ENCODE data around the gene GTF3C4. TPM values are rescaled to one million over a fixed set of nuclear protein-coding genes. Genes with fewer than 3 reads are reported as not detected.
A peak's percentile ranks its signal among the peaks of the same experiment; 100 is the strongest.

GTF3C4 gene
- total RNA-seq, 2 donors from 2014 or later = 28.5 to 29.3 TPM

- WGBS, 2 experiments (ENCODE audit: insufficient coverage in 1 of 2, insufficient read length in 1 of 2) = 95 to 96% methylated on average over 4 to 5 of the region's 5 CpGs
- peaks cover 87% of the 10 kb centered on the region for H3K36me3 ChIP-seq (ENCODE audit: control insufficient read depth, insufficient read depth, low read length)
- H3K27ac Mint-ChIP-seq = peak overlapping the region; percentile 63
- no peak overlapping the region for H3K27ac ChIP-seq (ENCODE audit: low read depth, low read length)
- no peaks in the 10 kb centered on the region for H3K4me1 ChIP-seq (ENCODE audit: control insufficient read depth, insufficient read depth, low read length)
- DNase-seq = no peak
- H3K4me3 ChIP-seq (ENCODE audit: low read length) = no peak overlapping the region
- H3K9me3 ChIP-seq (ENCODE audit: control insufficient read depth, low read length) = no peaks in the 10 kb centered on the region
- H3K9me3 Mint-ChIP-seq = no peaks in the 10 kb centered on the region
- H3K36me3 Mint-ChIP-seq (ENCODE audit: low read depth) = peaks cover 70% of the 10 kb centered on the region
- H3K9ac ChIP-seq (ENCODE audit: extremely low read depth, low read length, poor library complexity, severe bottlenecking) = no peak overlapping the region
- no peak overlapping the region for H3K4me3 Mint-ChIP-seq
- no peaks in the 10 kb centered on the region for H3K27me3 Mint-ChIP-seq (ENCODE audit: insufficient read depth)
- TF ChIP-seq, protein P1, sequence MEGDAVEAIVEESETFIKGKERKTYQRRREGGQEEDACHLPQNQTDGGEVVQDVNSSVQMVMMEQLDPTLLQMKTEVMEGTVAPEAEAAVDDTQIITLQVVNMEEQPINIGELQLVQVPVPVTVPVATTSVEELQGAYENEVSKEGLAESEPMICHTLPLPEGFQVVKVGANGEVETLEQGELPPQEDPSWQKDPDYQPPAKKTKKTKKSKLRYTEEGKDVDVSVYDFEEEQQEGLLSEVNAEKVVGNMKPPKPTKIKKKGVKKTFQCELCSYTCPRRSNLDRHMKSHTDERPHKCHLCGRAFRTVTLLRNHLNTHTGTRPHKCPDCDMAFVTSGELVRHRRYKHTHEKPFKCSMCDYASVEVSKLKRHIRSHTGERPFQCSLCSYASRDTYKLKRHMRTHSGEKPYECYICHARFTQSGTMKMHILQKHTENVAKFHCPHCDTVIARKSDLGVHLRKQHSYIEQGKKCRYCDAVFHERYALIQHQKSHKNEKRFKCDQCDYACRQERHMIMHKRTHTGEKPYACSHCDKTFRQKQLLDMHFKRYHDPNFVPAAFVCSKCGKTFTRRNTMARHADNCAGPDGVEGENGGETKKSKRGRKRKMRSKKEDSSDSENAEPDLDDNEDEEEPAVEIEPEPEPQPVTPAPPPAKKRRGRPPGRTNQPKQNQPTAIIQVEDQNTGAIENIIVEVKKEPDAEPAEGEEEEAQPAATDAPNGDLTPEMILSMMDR (conservative IDR thresholded peaks at IDR 0.05) = peak; percentile 18
- H3K4me1 Mint-ChIP-seq = peaks cover 42% of the 10 kb centered on the region
- H3K27me3 ChIP-seq (ENCODE audit: control insufficient read depth, insufficient read depth, low read length, poor library complexity, severe bottlenecking) = no peaks in the 10 kb centered on the region
Measured at GRCh38 chr9:132631280-132631679, 39.0 kb upstream of the GTF3C4 start.

DNA sequence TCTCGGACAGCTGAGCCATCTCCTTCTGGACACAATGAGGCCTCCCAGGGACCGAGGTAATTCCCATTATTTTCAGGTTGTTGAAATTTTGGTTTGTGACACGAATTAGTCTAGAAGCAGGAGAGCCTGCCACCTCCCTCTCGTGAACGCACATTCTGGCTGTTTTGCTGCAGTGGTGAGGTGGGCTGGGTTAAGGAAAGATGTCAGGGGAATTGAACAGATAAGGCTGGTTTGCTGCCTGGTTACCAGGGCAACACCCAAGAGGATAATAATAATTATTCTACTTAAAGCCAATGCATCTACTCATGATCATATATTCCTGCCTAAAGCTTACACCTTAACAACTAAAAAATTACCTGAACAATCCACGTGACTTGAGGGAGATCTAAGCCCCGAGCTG lies 38.6 kb upstream of the GTF3C4 start:
- H3K4me1 Mint-ChIP-seq = peaks cover 42% of the 10 kb centered on the region
- peak overlapping the region; percentile 63 for H3K27ac Mint-ChIP-seq
- Histone ChIP-seq H3K36me3 (ENCODE audit: control insufficient read depth, insufficient read depth, low read length) (peaks cover 87% of the 10 kb centered on the region), H3K4me1 (ENCODE audit: control insufficient read depth, insufficient read depth, low read length) (no peaks in the 10 kb centered on the region), H3K27ac (ENCODE audit: low read depth, low read length) (no peak overlapping the region), H3K9me3 (ENCODE audit: control insufficient read depth, low read length) (no peaks in the 10 kb centered on the region), H3K4me3 (ENCODE audit: low read length) (no peak overlapping the region), H3K27me3 (ENCODE audit: control insufficient read depth, insufficient read depth, low read length, poor library complexity, severe bottlenecking) (no peaks in the 10 kb centered on the region), H3K9ac (ENCODE audit: extremely low read depth, low read length, poor library complexity, severe bottlenecking) (no peak overlapping the region)
- DNase-seq = no peak
- TF ChIP-seq, protein P1 (conservative IDR thresholded peaks at IDR 0.05) = no peak
- WGBS, 2 experiments (ENCODE audit: insufficient coverage in 1 of 2, insufficient read length in 1 of 2) = 85 to 91% methylated on average over 2 to 7 of the region's 7 CpGs
- no peaks in the 10 kb centered on the region for H3K9me3 Mint-ChIP-seq
- no peaks in the 10 kb centered on the region for H3K27me3 Mint-ChIP-seq (ENCODE audit: insufficient read depth)
- H3K4me3 Mint-ChIP-seq = no peak overlapping the region
- peaks cover 69% of the 10 kb centered on the region for H3K36me3 Mint-ChIP-seq (ENCODE audit: low read depth)

DNA sequence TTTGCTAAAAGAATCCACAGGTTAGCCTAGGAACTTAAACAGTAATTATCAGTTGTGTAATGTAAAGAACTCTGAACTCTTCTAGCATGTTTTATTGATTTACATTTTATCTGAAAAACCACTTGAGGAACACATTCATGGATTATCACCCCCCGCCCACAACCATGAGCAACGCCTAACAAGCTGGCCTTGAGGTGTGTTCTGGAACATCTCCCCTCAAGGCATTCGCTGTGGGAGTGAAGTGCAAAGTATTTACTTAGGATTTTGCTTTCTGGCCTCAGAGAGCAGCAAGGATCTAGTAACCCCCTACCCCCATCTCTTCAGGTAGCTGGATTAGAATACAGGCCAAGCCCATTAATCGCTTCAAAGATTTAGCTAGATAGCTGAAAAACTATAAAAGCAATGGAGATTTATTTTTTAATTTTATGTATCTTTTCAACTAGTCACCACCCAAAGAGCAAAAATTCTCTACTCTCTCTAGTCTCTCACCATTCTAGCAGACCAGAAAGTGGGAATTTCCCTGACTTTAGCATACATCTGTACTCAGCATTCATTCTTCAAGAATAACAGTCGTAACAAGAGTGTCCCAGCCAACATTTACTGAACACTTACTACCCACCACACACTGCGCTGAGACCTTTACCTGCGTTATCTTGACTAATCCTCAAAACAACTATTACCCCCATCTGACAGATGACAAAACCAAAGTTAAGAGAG lies 37.7 kb upstream of the GTF3C4 start:
- Histone ChIP-seq H3K4me3 (ENCODE audit: low read length) (peak overlapping the region; percentile 14), H3K9ac (ENCODE audit: extremely low read depth, low read length, poor library complexity, severe bottlenecking) (no peak overlapping the region), H3K27ac (ENCODE audit: low read depth, low read length) (no peak overlapping the region), H3K9me3 (ENCODE audit: control insufficient read depth, low read length) (no peaks in the 10 kb centered on the region), H3K27me3 (ENCODE audit: control insufficient read depth, insufficient read depth, low read length, poor library complexity, severe bottlenecking) (no peaks in the 10 kb centered on the region), H3K4me1 (ENCODE audit: control insufficient read depth, insufficient read depth, low read length) (no peaks in the 10 kb centered on the region), H3K36me3 (ENCODE audit: control insufficient read depth, insufficient read depth, low read length) (peaks cover 87% of the 10 kb centered on the region)
- Mint-ChIP-seq H3K4me3 (no peak overlapping the region), H3K27me3 (ENCODE audit: insufficient read depth) (no peaks in the 10 kb centered on the region), H3K4me1 (peaks cover 44% of the 10 kb centered on the region), H3K36me3 (ENCODE audit: low read depth) (peaks cover 70% of the 10 kb centered on the region), H3K27ac (peak overlapping the region; percentile 2), H3K9me3 (no peaks in the 10 kb centered on the region)
- TF ChIP-seq, protein P1 (conservative IDR thresholded peaks at IDR 0.05) = no peak
- 89 to 100% methylated on average over 4 to 7 of the region's 7 CpGs for WGBS, 2 experiments (ENCODE audit: insufficient coverage in 1 of 2, insufficient read length in 1 of 2)
- no peak for DNase-seq

Data from endodermal cell (in vitro differentiated cells).